ENCODE results near the gene NOS1AP.

- TF ChIP-seq CTCF (IDR thresholded peaks at IDR 0.05; ENCODE audit: low read depth, low read length, poor library complexity, severe bottlenecking) (no peak), EZH2phosphoT487 (IDR thresholded peaks at IDR 0.05; ENCODE audit: borderline replicate concordance, low read length) (no peak)
These were observed 68.6 kb downstream of the NOS1AP start for GRCh38 chr1:162138112-162138511.

Data from DOHH2 (cell line).